Naive thymus-derived CD4-positive, alpha-beta T cell (primary cell): ENCODE measurements around the gene TMTC4. TPM values are rescaled to one million over a fixed set of nuclear protein-coding genes. Genes with fewer than 3 reads are reported as not detected.

Experiments
- ATAC-seq: fragments of 150-1000 bp; cut with Tn5 transposase; 2 replicates; pipeline ENCODE4 v1.10.0; 2021; ENCODE audit warnings: mild to moderate bottlenecking, moderate library complexity
- CTCF ChIA-PET: fragments of 350-600 bp; sonication (Branson Sonifier 250); formaldehyde crosslinking; loops from one replicate; lab custom pipeline; 2021; ENCODE audit warnings: antibody characterized with exemption; lab: Charles Lee
- POLR2A ChIA-PET: fragments of 350-600 bp; sonication (Branson Sonifier 250); formaldehyde crosslinking; loops from one replicate; lab custom pipeline; 2021; ENCODE audit warnings: antibody characterized with exemption, inconsistent platforms; lab: Charles Lee
- DNase-seq, 9 donors: peaks; one replicate each; pipeline versions ENCODE4 v3.0.0 to v3.0.0-alpha.2; 2020 to 2022; ENCODE audit warnings: mixed read lengths in 1 of 9
- H3K27ac ChIP-seq: one replicate; pipeline ENCODE4 v1.7.0; 2013; ENCODE audit warnings: mild to moderate bottlenecking, low read depth, low read length, moderate library complexity
- H3K27me3 ChIP-seq, 2 donors: one replicate each; pipeline ENCODE4 v1.7.0; 2013; ENCODE audit warnings: low read length in 2 of 2, mild to moderate bottlenecking in 2 of 2, moderate library complexity in 2 of 2; ENCODE audit not compliant: control insufficient read depth in 2 of 2, insufficient read depth in 2 of 2
- H3K36me3 ChIP-seq, 3 experiments: 1 replicate in 2 of 3; 2 replicates in 1 of 3; pipeline ENCODE4 v1.7.0; 2013; ENCODE audit warnings: low read length in 3 of 3, mild to moderate bottlenecking in 3 of 3, moderate library complexity in 1 of 3; ENCODE audit not compliant: insufficient read depth in 3 of 3, control insufficient read depth in 2 of 3
- H3K4me1 ChIP-seq, 2 donors: one replicate each; pipeline ENCODE4 v1.7.0; 2013; ENCODE audit warnings: low read length in 2 of 2, mild to moderate bottlenecking in 2 of 2, moderate library complexity in 1 of 2; ENCODE audit not compliant: control insufficient read depth in 2 of 2, insufficient read depth in 2 of 2
- H3K4me3 ChIP-seq: 2 replicates; pipeline ENCODE4 v1.7.0; 2013; ENCODE audit warnings: mild to moderate bottlenecking, low read length
- H3K9me3 ChIP-seq, 3 experiments: 1 replicate in 2 of 3; 2 replicates in 1 of 3; pipeline ENCODE4 v1.7.0; 2013; ENCODE audit warnings: low read length in 3 of 3; ENCODE audit not compliant: control insufficient read depth in 2 of 3
- H3K27ac Mint-ChIP-seq, 9 donors: one replicate each; pipeline ENCODE4 v1.8.0; 2020 to 2022; ENCODE audit warnings: mixed read lengths in 9 of 9, mild to moderate bottlenecking in 8 of 9, moderate library complexity in 5 of 9, inconsistent platforms in 2 of 9
- H3K27me3 Mint-ChIP-seq, 5 donors: one replicate each; pipeline ENCODE4 v1.8.0; 2021 to 2022; ENCODE audit warnings: mixed read lengths in 5 of 5, mild to moderate bottlenecking in 1 of 5
- H3K36me3 Mint-ChIP-seq, 5 donors: one replicate each; pipeline ENCODE4 v1.8.0; 2020 to 2022; ENCODE audit warnings: mixed read lengths in 5 of 5, mild to moderate bottlenecking in 3 of 5, inconsistent platforms in 1 of 5
- H3K4me1 Mint-ChIP-seq, 7 donors: one replicate each; pipeline ENCODE4 v1.8.0; 2020 to 2022; ENCODE audit warnings: mixed read lengths in 7 of 7, mild to moderate bottlenecking in 3 of 7, inconsistent platforms in 1 of 7
- H3K4me3 Mint-ChIP-seq, 10 donors: one replicate each; pipeline ENCODE4 v1.8.0; 2020 to 2022; ENCODE audit warnings: mild to moderate bottlenecking in 10 of 10, mixed read lengths in 10 of 10, moderate library complexity in 6 of 10, inconsistent platforms in 2 of 10
- H3K9me3 Mint-ChIP-seq, 11 donors: one replicate each; pipeline ENCODE4 v1.8.0; 2020 to 2022; ENCODE audit warnings: mixed read lengths in 11 of 11, mild to moderate bottlenecking in 4 of 11, inconsistent platforms in 1 of 11, moderate library complexity in 1 of 11
- intact Hi-C, 2 donors: fragments of 100-400 bp; cut with micrococcal nuclease; formaldehyde crosslinking; loops; one replicate each; pipeline ENCODE4 v1.15.1; 2023
- polyA plus RNA-seq, 2 donors: library from polyadenylated mRNA; unstranded; fragments of 300-500 nt; fragmentation: Illumina TruSeq; gene quantifications; one replicate each; pipeline ENCODE4 v1.2.3, GENCODE V29; 2021
- total RNA-seq, 6 experiments: library from RNA in 5 of 6; stranded (reverse) in 5 of 6; gene quantifications; 1 replicate in 5 of 6; 2 replicates in 1 of 6; pipeline ENCODE4 v1.2.3 and lab custom pipeline; 2021 to 2026

Gene TMTC4
- total and polyA plus RNA-seq, 7 experiments from 2014 or later: 3.2 to 25.1 (median 15.7) TPM

DNA sequence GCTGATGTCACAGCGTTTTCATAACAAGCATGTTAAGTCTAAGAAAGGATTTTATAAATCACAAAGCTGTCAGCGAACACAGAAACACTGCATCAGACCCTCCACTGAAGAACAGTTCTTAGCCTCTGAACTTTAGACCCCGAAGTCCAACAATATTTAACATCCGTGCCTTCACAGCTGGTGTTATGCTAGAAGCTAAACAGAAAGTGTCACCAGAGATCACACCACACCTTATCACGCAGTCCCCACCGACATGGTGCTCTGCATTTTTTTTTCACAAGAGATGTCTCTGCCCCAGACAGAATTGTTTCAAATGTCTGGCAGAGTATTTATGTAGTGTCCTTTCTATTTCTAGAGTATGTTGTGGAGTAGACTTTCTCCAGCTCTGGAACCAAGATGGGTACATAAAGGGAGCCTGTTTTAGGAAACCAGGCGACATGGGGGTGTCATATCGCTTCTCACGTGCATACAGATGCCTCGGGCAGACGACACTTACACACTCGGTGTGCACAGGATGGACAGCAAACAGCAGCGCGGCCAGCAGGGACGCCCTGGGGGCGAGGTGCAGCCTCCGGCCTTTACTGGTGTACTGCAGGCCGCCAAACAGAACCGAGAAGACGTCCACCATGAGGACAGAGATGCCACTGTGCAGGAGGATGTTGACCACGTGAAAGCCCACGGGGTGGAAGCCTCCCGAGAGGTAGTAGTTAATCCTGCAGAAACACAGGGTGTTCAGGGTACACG, 12.0 kb downstream of the TMTC4 start:
- ChIA-PET POLR2A (no interaction called here), CTCF (no interaction called here)
- H3K4me1 ChIP-seq: peaks cover 4 to 16% of the 10 kb centered on the region in 2 donors
- peaks cover 0 to 59% (median 5%) of the 10 kb centered on the region in 3 experiments for H3K36me3 ChIP-seq
- H3K4me3 ChIP-seq: no peak overlapping the region
- no peak for DNase-seq
- ATAC-seq: no peak
- Mint-ChIP-seq H3K27me3 (no peaks in the 10 kb centered on the region), H3K9me3 (no peaks in the 10 kb centered on the region), H3K27ac (peak overlapping the region in 1 of 9 donors; percentile 15), H3K36me3 (peaks cover 18 to 72% (median 39%) of the 10 kb centered on the region in 5 donors), H3K4me3 (peak overlapping the region in 1 of 10 donors; percentile 16), H3K4me1 (peaks cover 12 to 45% (median 19%) of the 10 kb centered on the region in 7 donors)
- no peaks in the 10 kb centered on the region for H3K9me3 ChIP-seq
- no peak overlapping the region for H3K27ac ChIP-seq
- intact Hi-C loops: no loop called here
- no peaks in the 10 kb centered on the region for H3K27me3 ChIP-seq

DNA sequence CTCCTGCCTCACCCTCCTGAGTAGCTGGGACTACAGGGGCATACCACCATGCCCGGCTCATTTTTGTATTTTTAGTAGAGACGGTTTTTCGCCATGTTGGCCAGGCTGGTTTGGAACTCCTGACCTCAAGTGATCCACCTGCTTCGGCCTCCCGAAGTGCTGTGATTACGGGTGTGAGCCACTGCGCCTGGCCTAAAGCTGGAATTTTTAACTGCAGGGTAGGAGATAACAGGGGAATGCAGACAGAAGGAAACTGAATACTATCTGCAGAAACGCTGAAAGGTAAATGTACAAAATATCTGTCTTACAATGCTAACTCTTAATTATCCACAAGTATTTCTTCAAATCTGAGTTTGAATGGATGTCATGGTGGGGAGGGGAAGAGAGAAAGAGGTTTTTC, 13.8 kb downstream of the TMTC4 start:
- H3K27ac ChIP-seq: no peak overlapping the region
- no peaks in the 10 kb centered on the region for H3K9me3 ChIP-seq
- ATAC-seq: no peak
- H3K27me3 Mint-ChIP-seq: no peaks in the 10 kb centered on the region
- no peak overlapping the region for H3K4me3 ChIP-seq
- H3K27me3 ChIP-seq: no peaks in the 10 kb centered on the region
- H3K27ac Mint-ChIP-seq: no peak overlapping the region
- H3K4me3 Mint-ChIP-seq: no peak overlapping the region
- intact Hi-C loops: no loop called here
- POLR2A ChIA-PET: no interaction called here
- no peaks in the 10 kb centered on the region for H3K9me3 Mint-ChIP-seq
- peaks cover 0 to 52% (median 0%) of the 10 kb centered on the region in 3 experiments for H3K36me3 ChIP-seq
- no peak for DNase-seq
- peaks cover 4 to 16% of the 10 kb centered on the region in 2 donors for H3K4me1 ChIP-seq
- peaks cover 12 to 45% (median 19%) of the 10 kb centered on the region in 7 donors for H3K4me1 Mint-ChIP-seq
- CTCF ChIA-PET: interaction anchor here (0.6 to 0.7 kb wide), 2 partner anchors 20 to 119 kb away, joined by 3 read pairs; no protein-coding TSS in a partner anchor
- peaks cover 18 to 69% (median 39%) of the 10 kb centered on the region in 5 donors for H3K36me3 Mint-ChIP-seq

DNA sequence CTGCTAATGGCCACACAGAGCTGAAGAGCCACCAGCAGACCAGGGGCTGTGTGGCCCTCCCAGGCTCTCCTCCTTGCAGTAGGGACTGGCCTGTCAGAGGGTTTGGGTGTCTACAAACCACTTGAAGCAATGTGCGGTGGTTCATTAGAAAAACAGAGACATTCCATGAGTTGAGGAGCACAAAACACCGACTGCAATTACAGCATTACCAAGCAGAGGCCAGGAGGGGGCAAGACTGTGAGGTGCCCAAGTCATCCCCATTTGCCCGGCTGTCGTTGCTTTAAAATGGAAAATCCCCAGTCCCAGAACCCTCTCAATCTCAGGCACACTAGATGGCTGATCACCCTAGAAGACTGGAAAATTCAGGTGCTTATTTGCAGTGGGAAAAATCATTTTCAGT, 15.0 kb downstream of the TMTC4 start:
- Mint-ChIP-seq H3K9me3 (no peaks in the 10 kb centered on the region), H3K4me3 (no peak overlapping the region), H3K27me3 (no peaks in the 10 kb centered on the region), H3K36me3 (peaks cover 19 to 62% (median 36%) of the 10 kb centered on the region in 5 donors), H3K27ac (no peak overlapping the region), H3K4me1 (peaks cover 12 to 45% (median 19%) of the 10 kb centered on the region in 7 donors)
- Histone ChIP-seq H3K27ac (no peak overlapping the region), H3K9me3 (no peaks in the 10 kb centered on the region), H3K36me3 (peaks cover 0 to 45% (median 0%) of the 10 kb centered on the region in 3 experiments), H3K4me1 (peaks cover 4 to 16% of the 10 kb centered on the region in 2 donors), H3K27me3 (no peaks in the 10 kb centered on the region), H3K4me3 (no peak overlapping the region)
- no peak for DNase-seq
- ATAC-seq: no peak
- intact Hi-C loops: no loop called here
- POLR2A ChIA-PET: no interaction called here
- CTCF ChIA-PET: no interaction called here

DNA sequence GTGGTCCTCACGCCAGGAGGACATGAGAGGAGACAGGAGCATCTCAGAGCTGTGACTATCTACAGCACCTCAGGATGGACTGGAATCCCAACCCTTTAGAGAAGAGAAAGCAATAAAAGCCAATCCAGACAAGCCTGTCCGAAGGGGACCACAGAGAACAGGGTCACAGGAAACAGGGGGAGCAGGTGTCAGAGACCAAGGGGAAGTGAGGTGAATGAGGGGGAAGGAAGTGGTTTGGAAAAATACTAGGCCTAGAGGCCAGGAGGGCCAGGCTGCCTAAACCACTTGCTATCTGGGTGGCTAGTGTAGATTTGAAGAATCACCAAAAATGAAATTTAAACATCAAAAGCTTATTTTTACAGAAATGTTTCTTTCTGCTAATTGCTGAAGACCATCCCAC, 16.2 kb downstream of the TMTC4 start:
- intact Hi-C loops: loop anchor here in 1 of 2 donors (1.0 kb wide), 1 partner anchor 15 kb away; no protein-coding TSS in a partner anchor
- no peaks in the 10 kb centered on the region for H3K9me3 Mint-ChIP-seq
- ATAC-seq (peak; percentile 54), DNase-seq (no peak)
- H3K27me3 ChIP-seq: no peaks in the 10 kb centered on the region
- no peak overlapping the region for H3K27ac ChIP-seq
- no peak overlapping the region for H3K4me3 ChIP-seq
- CTCF ChIA-PET: interaction anchor here (0.6 kb wide), 1 partner anchor 424 kb away, joined by 3 read pairs; no protein-coding TSS in a partner anchor
- H3K36me3 ChIP-seq: peaks cover 0 to 40% (median 0%) of the 10 kb centered on the region in 3 experiments
- POLR2A ChIA-PET: no interaction called here
- peak overlapping the region in 5 of 9 donors; percentile 17 to 68 (median 40) for H3K27ac Mint-ChIP-seq
- peaks cover 19 to 56% (median 42%) of the 10 kb centered on the region in 5 donors for H3K36me3 Mint-ChIP-seq
- H3K4me1 Mint-ChIP-seq: peaks cover 12 to 45% (median 19%) of the 10 kb centered on the region in 7 donors
- H3K27me3 Mint-ChIP-seq: no peaks in the 10 kb centered on the region
- H3K4me1 ChIP-seq: peaks cover 4 to 16% of the 10 kb centered on the region in 2 donors
- peak overlapping the region in 5 of 10 donors; percentile 23 to 54 (median 44) for H3K4me3 Mint-ChIP-seq
- no peaks in the 10 kb centered on the region for H3K9me3 ChIP-seq

DNA sequence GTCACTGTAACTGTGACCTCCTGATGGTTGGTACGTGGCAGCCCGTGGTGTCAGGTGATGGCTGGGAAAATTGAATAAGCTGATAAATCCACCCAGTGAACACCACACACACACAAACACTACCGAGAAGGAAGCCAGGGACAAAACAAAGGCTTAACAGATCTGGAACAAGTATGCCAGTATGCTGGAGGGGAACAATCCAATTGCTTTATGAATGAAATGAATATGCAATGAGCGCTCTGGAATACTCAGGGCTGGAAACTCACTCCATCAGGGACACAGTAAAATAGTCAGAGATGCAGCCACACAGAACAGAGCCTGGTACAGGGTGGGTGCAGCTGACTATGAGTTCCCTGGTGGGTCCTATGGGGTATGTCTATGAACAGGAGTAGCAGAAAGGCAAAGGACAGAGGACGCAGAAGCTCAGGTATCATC, 16.7 kb downstream of the TMTC4 start:
- no peak for ATAC-seq
- peak overlapping the region in 3 of 9 donors; percentile 17 to 68 (median 29) for H3K27ac Mint-ChIP-seq
- peaks cover 0 to 37% (median 0%) of the 10 kb centered on the region in 3 experiments for H3K36me3 ChIP-seq

DNA sequence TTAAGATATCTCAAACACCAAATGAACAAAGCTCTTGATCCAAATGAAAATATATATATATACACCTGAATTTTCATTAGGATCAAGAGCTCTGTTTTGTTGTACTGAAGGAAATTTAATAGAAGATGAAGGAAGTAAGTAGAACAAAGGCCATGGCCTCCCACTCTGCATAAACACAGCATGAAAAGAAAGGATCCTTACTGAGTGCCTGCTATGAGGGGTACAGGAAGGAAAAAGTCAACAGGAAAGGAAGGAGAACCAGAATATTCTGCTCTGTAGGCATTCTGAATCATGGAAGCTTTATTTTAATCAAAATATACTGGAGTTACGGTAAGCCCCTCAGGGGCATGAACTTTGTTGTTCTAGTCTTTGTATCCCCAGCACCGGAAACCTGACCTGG, 22.1 kb downstream of the TMTC4 start:
- no peak for DNase-seq
- Mint-ChIP-seq H3K27ac (peak overlapping the region in 1 of 9 donors; percentile 27), H3K9me3 (no peaks in the 10 kb centered on the region), H3K4me3 (no peak overlapping the region), H3K4me1 (peaks cover 0 to 3% (median 0%) of the 10 kb centered on the region in 7 donors), H3K27me3 (no peaks in the 10 kb centered on the region), H3K36me3 (peaks cover 10 to 40% (median 30%) of the 10 kb centered on the region in 5 donors)
- H3K27ac ChIP-seq: no peak overlapping the region
- peaks cover 0 to 12% (median 0%) of the 10 kb centered on the region in 3 experiments for H3K36me3 ChIP-seq
- POLR2A ChIA-PET: no interaction called here
- H3K4me3 ChIP-seq: no peak overlapping the region
- no peaks in the 10 kb centered on the region for H3K9me3 ChIP-seq
- CTCF ChIA-PET: no interaction called here
- no peaks in the 10 kb centered on the region for H3K4me1 ChIP-seq
- ATAC-seq: no peak
- intact Hi-C loops: no loop called here
- no peaks in the 10 kb centered on the region for H3K27me3 ChIP-seq

More for the DNA sequence above, 16.7 kb downstream of the TMTC4 start:
- no peak for DNase-seq
- ChIA-PET CTCF (interaction anchor here (0.6 kb wide), 1 partner anchor 424 kb away, joined by 3 read pairs; no protein-coding TSS in a partner anchor), POLR2A (no interaction called here)
- Histone ChIP-seq H3K27me3 (no peaks in the 10 kb centered on the region), H3K4me3 (no peak overlapping the region), H3K9me3 (no peaks in the 10 kb centered on the region), H3K27ac (no peak overlapping the region), H3K4me1 (peaks cover 4 to 16% of the 10 kb centered on the region in 2 donors)
- no peaks in the 10 kb centered on the region for H3K9me3 Mint-ChIP-seq
- peaks cover 21 to 57% (median 42%) of the 10 kb centered on the region in 5 donors for H3K36me3 Mint-ChIP-seq
- H3K4me3 Mint-ChIP-seq: peak overlapping the region in 6 of 10 donors; percentile 3 to 54 (median 38)
- H3K27me3 Mint-ChIP-seq: no peaks in the 10 kb centered on the region
- intact Hi-C loops: loop anchor here in 1 of 2 donors (1.0 kb wide), 1 partner anchor 15 kb away; no protein-coding TSS in a partner anchor
- H3K4me1 Mint-ChIP-seq: peaks cover 12 to 41% (median 19%) of the 10 kb centered on the region in 7 donors
